ENCODE measurements around the gene THRB. TPM values are rescaled to one million over a fixed set of nuclear protein-coding genes. Genes with fewer than 3 reads are reported as not detected.

Gene THRB
- total and polyA plus RNA-seq, 2 donors (not counting 3 experiments of a cell fraction or from before 2014, with no cell fraction given) = 0.06 TPM; not detected in 1

DNA sequence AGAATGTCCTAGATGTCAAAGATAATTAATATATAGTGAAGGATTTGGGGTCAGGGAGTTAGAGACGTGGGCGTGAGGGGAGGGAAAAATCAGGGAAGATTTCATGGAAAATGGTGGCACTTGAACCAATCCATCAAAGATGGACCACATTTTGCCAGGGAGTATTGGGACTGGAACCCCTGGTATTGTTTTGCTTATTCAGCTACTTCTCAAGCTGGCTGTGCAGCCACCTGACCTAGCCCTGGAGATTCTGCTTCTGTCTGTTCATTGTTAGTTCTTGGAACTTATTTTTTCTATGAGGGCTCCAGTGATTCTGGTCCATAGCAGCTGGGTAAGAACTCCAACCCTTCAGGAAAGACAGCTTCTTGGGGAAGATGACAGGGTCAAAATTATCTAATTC, 3.3 kb upstream of the THRB start:
- Histone ChIP-seq H4K20me1 (replicated peaks; ENCODE audit: control insufficient read depth, extremely low read depth, insufficient read depth, low read length) (no peaks in the 10 kb centered on the region), H3K9me3 (replicated peaks; ENCODE audit: control insufficient read depth, insufficient read depth, low read length) (no peaks in the 10 kb centered on the region), H3K9ac (replicated peaks; ENCODE audit: extremely low read depth, insufficient read depth, low read length) (no peak overlapping the region), H3K27me3 (ENCODE audit: control insufficient read depth in 2 of 2, insufficient read depth in 2 of 2, low read length in 2 of 2) (peaks cover 8 to 14% of the 10 kb centered on the region in 2 experiments), H3K4me1 (ENCODE audit: control insufficient read depth, extremely low read depth, insufficient read depth, low read length) (peaks cover 12% of the 10 kb centered on the region), H3K27ac (ENCODE audit: insufficient read depth, low read depth, low read length) (no peak overlapping the region), H3K4me3 (replicated peaks in 1 of 3; ENCODE audit: insufficient read depth in 1 of 3, low read depth in 1 of 3, low read length in 3 of 3) (no peak overlapping the region), H3K9me1 (replicated peaks; ENCODE audit: control insufficient read depth, extremely low read depth, insufficient read depth, low read length) (no peaks in the 10 kb centered on the region), H3K36me3 (ENCODE audit: control insufficient read depth in 2 of 2, extremely low read depth in 1 of 2, insufficient read depth in 2 of 2, low read length in 2 of 2) (no peaks in the 10 kb centered on the region), H3K79me2 (ENCODE audit: control insufficient read depth, insufficient read depth, low read length) (no peaks in the 10 kb centered on the region), H3K4me2 (ENCODE audit: insufficient read depth, low read length) (no peak overlapping the region), H2AFZ (ENCODE audit: low read depth, low read length) (no peak overlapping the region)
- intact Hi-C loops (cut with micrococcal nuclease) = loop anchor here (5.0 kb wide), 3 partner anchors 184 to 311 kb away; no protein-coding TSS in a partner anchor
- POLR2A ChIA-PET = no interaction called here
- TF ChIP-seq MYC (IDR thresholded peaks at IDR 0.05; ENCODE audit: low read depth, low read length) = no peak
- no peak for TF ChIP-seq EZH2 (IDR thresholded peaks at IDR 0.05; ENCODE audit: borderline replicate concordance, low read depth, low read length, severe bottlenecking)
- TF ChIP-seq FOS (IDR thresholded peaks at IDR 0.05; ENCODE audit: borderline replicate concordance, insufficient read depth, low read length) = no peak
- TF ChIP-seq, protein P1, sequence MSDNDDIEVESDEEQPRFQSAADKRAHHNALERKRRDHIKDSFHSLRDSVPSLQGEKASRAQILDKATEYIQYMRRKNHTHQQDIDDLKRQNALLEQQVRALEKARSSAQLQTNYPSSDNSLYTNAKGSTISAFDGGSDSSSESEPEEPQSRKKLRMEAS (IDR thresholded peaks at IDR 0.05; ENCODE audit: insufficient read depth, insufficient read length) = no peak
- TF ChIP-seq GATA2 (IDR thresholded peaks at IDR 0.05; ENCODE audit: insufficient read depth, insufficient read length, low read depth, low read length) = no peak
- TF ChIP-seq JUN (IDR thresholded peaks at IDR 0.05; ENCODE audit: borderline replicate concordance, insufficient read depth, insufficient read length, low read depth) = no peak
- no peak for TF ChIP-seq POLR2AphosphoS5 (IDR thresholded peaks at IDR 0.05; ENCODE audit: insufficient read depth, low read depth, low read length)
- TF ChIP-seq POLR2A (IDR thresholded peaks at IDR 0.05; ENCODE audit: low read depth, low read length) = no peak
- TF ChIP-seq, protein P2, sequence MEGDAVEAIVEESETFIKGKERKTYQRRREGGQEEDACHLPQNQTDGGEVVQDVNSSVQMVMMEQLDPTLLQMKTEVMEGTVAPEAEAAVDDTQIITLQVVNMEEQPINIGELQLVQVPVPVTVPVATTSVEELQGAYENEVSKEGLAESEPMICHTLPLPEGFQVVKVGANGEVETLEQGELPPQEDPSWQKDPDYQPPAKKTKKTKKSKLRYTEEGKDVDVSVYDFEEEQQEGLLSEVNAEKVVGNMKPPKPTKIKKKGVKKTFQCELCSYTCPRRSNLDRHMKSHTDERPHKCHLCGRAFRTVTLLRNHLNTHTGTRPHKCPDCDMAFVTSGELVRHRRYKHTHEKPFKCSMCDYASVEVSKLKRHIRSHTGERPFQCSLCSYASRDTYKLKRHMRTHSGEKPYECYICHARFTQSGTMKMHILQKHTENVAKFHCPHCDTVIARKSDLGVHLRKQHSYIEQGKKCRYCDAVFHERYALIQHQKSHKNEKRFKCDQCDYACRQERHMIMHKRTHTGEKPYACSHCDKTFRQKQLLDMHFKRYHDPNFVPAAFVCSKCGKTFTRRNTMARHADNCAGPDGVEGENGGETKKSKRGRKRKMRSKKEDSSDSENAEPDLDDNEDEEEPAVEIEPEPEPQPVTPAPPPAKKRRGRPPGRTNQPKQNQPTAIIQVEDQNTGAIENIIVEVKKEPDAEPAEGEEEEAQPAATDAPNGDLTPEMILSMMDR (IDR thresholded peaks at IDR 0.05; ENCODE audit: extremely low read depth in 1 of 2, insufficient read depth in 1 of 2, low read depth in 1 of 2, low read length in 2 of 2) = no peak
- no peak for FAIRE-seq
- DNase-seq (ENCODE audit: low read depth, low spot score) = no peak
- CTCF ChIA-PET = interaction anchor here (0.6 to 4.1 kb wide), 6 partner anchors 12 to 914 kb away, joined by 3 to 33 read pairs (median 8); no protein-coding TSS in a partner anchor
- dilution Hi-C loops (cut with MboI; ENCODE audit: extremely low pct_ligation_motif_present, low sequenced_read_pairs) = no loop called here
- no TSS peak for BruUV-seq (replicated peaks)

Data from endothelial cell of umbilical vein (primary cell).